HG03095 (cell line): ENCODE results near the gene ARMC9.

Experiments used
- ATAC-seq: cut with Tn5 transposase; IDR thresholded peaks from one replicate; pipeline ENCODE4 v1.9.1; 2021; ENCODE audit warnings: moderate library complexity; ENCODE audit not compliant: unreplicated experiment

The ARMC9 gene

DNA sequence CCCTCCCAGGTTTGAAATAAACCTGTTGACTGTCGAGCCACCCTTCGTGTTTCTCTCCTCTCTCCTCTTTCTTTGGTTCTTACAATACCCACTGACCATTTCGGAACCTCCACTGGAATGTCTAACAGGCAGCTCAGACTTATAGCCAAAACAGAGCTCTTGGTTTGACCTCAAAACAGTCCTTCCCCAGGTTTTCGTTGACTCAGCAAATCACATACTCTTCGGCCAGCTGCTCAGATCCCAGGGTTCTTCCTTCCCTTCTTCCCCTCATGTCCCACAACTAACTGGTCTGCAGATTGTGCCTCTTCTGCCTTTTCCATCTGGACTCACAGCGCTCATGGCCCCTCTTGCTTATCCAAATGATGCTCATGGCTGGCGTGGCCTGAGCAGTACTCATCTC is 4.7 kb downstream of the ARMC9 start:
- ATAC-seq, result no peak

DNA sequence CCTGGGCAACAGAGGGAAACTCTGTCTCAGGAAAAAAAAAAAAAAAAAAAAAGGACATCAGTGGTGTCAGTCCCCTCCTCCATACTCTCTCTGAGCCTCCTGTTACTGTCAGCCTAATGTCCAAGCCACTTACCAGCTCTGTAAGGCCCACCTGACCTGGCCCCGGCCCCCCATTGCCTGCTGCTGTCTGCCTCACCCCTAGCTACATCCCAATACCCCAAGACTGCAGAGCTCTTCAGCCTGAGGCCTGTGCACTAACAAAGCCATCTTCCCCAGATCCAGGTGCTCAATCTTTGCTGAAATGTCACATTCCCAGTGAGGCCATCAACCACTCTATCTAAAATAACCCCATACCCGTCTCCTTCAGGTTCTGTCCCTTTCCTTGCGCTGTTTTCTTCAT is 5.7 kb downstream of the ARMC9 start:
- no peak for ATAC-seq

DNA sequence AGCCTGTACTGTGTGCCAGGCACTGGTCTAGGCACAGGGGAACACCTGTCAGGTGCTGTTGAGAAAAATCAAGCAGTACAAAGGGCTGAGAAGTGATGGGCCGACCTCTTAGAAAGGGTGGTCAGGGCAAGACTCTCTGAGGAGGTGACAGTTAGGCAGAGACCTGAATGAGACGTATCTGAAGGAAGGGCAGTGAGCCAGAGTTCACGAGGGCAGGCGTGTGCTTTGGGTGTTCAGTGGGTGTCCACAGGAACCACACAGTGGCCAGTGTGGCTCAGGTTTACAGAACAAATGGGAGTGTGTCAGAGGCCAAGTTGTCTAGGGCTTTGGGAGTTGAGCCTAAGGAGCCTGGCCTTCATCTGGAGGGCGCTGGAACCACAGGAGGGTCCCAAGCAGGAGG is 6.2 kb downstream of the ARMC9 start:
- ATAC-seq, result no peak

DNA sequence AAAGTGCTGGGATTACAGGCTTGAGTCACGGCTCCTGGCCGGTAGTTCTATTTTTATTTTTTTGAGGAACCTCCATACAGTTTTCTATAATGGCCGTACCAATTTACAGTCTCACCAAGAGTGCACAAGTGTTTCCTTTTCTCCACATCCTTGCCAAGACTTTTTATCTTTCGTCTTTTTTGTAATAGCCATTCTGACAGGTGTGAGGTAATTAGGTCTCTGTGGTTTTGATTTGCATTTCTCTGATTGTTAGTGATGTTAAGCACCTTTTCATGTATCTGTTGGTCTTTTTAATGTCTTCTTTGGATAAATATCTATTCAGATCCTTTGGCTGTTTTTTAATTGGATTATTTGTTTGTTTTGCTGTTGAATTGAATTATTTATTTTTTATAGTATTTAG is 9.3 kb downstream of the ARMC9 start:
- no peak for ATAC-seq

DNA sequence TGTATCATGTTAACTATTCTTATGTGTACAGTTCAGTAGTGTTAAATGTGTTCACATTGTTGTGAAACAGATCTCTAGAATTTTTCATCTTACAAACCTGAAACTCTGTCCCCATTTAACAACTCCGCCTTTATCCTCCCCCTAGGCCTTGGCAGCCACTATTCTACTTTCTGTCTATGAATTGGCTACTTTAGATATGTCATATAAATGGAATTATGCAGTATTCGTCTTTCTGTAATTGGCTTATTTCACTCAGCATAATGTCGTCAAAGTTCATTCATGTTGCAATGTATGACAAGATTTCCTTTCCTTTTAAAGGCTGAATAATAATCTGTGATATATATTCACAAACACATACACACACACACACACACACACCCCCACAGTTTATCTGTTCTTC is 12.4 kb downstream of the ARMC9 start:
- ATAC-seq, result no peak

DNA sequence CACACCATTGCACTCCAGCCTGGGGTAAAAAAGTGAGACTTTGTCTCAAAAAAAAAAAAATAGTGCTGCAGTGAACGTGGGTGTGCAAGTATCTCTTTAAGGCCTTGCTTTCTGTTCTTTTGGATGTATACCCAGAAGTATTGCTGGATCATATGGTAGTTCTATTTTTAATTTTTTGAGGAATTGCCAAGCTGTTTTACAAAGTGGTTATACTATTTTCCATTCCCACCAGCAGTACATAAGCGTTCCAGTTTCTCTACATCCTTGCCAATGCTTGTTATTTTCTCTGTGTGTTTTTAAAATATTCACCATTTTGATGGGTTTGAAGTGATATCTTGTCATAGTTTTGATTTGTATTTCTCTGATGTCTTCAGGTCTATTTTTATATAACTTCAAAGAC is 13.1 kb downstream of the ARMC9 start:
- no peak for ATAC-seq

DNA sequence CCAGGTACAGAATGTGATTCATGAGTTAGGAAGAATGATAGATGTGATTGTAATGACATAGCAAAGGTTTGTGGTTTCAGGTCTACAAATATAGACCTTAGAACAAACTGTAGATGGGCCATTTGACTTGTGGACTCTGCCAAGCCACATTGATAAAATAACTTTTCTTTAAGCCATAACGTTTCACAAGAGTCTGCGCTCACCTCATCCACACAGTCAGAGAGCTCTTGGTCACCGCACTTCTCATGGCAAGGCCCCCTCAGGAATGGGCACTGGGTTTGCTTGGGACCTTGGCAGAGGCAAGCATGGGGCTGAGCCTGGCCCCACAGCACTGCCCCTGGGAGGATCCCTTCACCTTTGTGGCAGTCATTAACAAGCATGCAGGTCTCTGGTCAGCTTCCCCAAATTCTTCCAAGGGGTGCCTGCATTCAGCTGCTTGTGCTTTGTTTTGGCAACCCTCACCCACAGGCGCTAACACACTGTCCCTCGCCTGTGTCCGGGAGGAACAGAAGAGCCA is 14.0 kb downstream of the ARMC9 start:
- ATAC-seq, result no peak

DNA sequence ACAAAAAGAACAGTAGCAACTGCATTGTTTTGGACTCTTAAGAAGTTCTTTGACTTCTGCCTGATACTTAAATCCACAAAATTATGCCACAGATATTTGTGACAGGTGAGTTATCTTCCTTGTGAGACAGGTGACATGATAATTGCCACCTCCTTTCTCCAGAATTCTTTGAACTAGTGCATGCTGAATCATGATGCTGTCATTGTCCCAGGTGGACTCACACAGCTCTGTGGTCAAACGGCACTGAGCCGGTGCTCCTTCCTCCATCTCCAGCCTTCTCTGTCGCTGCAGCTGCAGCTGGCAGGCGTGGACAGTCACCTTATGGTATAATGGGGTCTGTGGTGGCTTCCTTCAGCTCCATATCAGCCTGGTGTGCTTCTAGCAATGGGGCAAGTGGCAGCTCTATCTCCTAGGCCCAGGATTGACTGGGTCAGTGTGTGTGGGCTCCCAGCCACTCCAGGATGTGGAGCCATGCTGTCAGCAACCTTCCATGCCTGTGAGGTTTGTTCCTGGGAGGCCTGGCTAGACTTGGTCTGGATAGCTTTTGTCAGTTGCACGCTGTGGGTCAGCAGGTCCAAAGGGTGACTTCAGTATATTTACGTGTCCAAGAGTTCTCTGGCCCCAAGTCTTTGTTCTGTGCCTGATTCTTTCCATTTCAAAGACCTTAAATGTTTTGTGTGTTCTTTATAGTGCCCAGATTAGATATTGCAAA is 15.7 kb downstream of the ARMC9 start:
- no peak for ATAC-seq

DNA sequence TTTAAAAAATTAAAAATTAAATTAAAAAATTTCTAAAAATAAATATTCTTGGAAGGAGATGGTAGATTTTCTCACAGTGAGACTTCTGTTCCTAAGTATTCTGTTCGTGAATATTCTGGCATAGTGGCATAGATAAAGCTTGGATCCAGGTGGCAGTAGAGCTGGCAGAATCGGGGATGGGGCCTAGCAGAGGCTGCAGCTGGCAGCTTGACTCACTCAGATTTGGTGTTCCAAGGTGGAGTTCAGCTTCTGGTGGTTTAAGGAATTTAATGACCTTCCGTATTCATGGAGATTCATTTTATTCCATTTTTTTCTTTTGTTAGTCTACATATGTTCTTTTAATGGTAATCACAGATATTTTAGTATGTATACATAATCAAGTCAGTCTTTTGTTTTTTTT is 19.9 kb downstream of the ARMC9 start:
- ATAC-seq, result no peak

DNA sequence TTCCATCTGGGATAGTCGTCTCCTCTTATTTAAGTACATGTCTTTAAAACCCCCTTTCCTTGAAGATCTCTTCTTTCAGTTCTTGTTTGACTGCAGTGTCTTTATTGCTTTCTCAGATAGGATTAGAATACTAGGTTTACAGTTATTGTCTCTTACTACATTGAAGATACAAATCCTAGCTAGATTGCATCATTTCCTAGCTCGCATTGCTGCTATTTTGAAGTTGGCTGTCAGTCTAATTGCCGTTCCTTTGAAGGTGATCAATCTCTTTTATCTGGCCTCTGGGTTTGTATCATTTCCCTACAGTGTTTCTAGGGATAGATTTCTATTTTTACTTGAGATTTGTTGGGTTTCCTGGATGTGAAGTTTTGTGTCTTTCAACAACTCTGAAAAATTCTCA is 20.9 kb downstream of the ARMC9 start:
- no peak for ATAC-seq

DNA sequence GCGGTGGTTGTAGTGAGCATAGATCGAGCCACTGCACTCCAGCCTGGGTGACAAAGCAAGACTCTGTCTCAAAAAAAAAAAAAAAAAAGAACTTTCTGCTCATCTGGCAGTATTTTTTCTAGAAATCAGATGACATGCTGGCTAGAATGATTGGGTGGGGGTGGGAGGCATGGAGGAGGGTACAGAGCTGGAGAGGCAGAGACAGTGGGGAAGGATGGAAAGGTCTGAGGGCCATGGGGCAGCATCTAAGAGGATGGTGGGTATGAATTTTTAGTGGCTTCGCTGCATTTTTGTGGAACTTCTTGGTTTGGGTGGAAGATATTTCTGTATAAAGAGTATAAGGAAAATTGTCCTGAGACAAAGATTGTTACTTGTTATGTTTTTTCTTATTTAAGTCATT is 23.3 kb downstream of the ARMC9 start:
- ATAC-seq, result no peak

DNA sequence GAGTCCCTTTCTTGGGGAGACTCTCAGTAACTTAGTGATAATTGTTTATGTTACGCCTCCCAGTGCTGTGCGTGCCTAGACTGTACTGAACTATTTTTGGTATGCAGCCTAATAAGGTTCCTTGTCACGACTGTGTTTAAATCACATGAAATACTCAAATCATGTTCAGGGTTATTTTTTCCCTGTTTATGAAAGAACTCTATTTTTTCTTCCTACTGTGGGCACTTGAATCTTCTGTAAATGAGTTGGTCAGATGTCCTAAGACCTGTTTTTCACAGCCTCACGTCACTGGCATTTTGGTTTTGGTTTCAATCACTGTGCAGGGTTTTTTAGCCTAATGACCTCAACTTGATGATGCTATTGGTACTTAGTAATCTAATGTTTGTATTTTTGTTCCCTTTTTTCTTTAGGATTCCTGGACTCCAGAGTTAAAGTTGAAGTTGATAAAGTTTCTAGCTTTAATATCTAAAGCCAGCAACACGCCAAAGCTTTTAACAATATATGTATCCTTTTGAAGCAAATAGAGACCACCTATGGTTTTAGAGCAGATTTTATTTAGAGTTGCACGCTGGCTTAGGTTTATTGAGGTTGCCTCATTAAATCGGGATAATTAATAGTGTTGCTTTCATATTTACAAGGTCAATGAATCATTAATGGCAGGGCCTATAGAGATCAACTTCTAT is 24.0 kb downstream of the ARMC9 start:
- peak; percentile 56 for ATAC-seq

DNA sequence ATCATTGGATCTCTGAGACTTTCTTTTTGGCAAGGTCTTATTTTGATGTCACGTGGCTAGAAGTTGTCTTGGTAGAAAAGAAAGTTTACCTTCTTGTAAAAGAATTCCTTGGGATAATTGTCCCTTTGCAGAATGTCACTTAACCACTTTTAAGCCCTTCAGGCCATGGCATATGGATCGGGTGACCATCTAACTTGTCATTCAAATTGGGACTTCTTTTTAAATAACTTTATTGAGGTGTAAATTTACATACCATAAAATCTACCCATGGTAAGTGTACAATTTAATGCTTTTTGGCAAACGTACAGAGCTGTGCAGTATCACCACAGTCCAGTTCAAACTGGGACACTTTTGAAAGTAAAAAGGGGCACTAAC is 24.6 kb downstream of the ARMC9 start:
- no peak for ATAC-seq

DNA sequence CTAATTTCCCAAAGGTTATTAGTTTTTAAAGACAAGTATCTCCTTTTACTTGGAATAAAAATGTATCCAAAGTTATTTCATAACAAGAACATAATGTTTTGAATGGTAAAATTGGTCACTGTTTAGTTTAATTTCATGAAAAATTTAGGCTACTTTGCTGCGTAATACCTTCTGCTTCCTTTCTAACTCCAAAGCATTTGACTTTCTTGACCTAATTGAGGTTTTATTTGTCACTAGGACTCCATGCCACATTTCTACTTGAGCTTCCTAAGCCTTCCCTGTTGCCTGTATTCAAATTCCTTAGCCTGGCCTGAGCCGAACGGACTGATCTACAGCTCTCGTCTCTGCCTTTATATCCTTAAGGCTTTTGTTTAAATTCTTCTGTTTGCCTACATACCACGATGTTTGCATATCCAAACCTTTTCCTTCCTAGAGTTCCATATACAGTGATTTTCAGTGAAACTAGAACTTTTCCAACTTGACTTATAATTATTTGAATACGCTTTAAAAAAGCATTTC is 25.1 kb downstream of the ARMC9 start:
- no peak for ATAC-seq

DNA sequence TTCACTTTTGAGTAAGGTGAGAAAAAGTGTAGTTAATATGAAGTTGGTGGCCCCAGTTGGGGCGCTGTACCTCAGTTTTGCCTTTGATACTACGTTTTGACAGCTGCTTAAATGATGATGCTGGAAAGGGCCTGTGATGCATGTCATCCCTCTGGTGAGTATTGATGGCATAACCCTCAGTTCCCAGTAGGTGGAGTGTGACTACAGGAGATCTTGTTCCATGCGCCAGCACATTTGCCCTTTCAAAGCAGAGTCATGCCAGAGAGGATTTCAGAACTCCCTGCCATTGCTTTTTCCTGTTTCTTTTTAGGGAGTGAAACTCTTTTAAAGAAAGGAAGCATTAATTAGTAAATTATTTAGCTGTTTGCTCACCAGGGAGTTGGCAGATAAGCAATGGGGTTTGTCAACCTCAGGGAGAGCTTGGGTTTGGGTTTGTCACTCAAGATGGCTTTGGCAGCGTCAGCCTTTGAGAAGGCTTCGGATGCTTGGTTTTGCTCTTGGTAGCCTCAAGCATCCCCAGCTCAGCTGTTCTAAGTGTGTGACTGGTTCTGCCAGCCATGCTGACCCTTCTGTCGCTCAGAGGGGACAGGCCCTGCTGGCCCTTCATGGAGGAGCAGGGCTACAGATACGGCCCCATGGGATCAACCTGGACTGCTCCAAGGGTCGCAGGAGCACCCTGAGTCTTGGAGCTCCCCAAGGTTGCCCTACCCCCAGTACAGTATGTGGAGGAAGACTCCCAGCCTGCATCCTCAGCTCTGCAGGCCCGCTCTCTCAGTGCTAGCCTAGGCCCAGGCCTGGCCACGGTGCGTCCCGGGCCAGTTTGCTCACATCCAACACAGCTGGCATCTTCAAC is 29.1 kb downstream of the ARMC9 start:
- peak; percentile 50 for ATAC-seq

DNA sequence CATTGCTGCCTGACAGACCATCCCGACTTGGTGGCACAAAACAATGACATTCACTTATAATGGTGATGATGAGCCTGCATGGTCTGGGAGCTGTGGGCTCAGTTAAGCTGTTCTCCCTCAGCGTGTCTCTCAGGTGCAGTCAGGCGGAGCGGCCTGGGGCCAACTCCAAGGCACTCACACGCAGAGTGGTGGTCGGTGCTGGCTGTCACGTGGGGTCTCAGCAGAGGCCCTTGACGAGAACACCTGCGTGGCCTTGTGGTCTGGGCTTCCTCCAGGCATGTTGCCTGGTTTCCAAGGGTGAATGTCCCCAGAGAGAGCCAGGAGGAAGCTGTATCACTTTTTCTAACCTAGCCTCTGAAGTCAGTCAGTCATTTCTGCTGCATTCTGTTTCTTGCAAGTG is 29.8 kb downstream of the ARMC9 start:
- peak; percentile 71 for ATAC-seq

DNA sequence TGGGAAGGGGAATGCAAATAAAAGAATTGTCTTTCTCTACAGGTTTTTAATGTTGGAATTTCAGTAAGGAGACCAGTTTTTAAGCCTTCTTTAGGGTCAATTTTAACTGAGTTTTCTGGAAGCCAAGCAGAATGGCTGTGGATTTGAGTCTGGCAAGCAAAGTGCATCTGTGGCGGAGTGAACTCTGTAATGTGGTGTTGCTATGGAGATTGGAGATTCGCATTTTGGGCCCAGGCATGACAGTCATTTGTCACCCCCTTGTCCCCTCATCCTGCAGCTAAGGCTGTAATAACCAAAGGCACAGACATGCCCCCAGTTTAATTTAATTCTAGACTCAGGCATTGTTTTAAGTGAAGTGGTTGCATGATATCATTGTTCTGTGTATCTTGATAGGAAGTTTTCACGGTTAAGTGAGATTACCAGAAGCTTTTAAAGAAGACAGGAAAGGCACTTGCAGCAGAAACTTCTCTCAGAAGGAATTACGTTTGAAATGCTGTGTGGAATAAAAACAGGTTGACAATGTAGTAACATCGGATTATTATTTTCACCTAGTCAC is 30.6 kb downstream of the ARMC9 start:
- ATAC-seq, result no peak

DNA sequence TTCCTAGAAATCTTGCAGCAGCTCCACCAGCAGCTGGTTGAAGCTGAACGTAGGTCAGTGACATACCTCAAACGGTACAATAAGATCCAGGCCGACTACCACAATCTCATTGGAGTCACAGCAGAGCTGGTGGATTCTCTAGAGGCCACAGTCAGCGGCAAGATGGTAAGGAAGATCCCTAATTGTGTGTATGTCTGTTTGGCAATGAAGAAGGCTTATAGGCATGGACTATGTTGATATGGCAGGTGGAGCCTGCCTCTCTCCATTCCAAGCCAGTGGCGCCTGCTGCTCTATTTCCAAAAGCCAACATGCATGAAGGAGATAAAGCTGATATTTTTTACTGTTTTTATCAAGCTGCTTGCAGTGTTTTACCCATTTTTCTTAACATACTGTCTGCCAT is 36.8 kb downstream of the ARMC9 start:
- no peak for ATAC-seq

DNA sequence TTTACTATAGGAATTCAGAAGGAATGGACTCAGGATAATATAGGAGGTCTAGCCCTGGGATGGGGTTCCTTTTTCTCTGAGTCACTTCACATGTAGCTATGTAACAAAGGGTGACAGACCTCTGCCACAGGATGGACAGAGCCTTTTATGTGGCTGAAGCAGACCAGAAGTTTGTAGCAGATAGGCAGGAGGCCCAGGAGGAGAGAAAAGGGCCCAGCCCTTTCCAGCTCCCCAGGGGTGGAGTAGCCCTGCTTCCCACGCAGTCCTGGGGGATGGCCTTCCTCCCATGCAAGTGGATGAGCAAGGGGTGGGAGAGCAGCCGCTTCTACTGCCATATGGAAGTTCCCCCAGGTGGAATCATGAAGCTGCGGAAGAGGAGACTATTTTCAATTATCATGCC is 40.3 kb downstream of the ARMC9 start:
- ATAC-seq, result no peak

DNA sequence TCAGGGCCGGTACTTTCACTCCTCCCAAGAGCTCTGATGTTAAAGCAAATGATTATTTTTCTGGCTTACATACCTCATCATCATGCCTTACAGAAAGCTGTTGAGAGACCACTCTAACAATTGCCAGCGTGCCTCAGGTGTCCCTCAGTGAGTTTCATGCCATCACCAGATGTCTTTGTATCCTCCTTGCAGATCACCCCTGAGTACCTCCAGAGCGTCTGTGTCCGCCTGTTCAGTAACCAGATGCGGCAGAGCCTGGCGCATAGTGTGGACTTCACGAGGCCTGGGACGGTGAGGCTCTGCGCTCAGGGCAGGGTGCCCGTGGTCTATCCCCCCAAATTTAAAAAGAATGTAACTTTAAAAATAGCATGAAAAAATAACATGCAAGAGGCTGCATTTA is 41.3 kb downstream of the ARMC9 start:
- no peak for ATAC-seq
